Kidney epithelial cell (primary cell): Measurements from ENCODE around the gene RANBP1. TPM values are rescaled to one million over a fixed set of nuclear protein-coding genes. Genes with fewer than 3 reads are reported as not detected.

Experiments used
- DNase-seq: peaks from one replicate; pipeline ENCODE4 v3.0.0-alpha.2; 2010; ENCODE audit warnings: low read depth
- H3K27me3 ChIP-seq: 2 replicates; pipeline ENCODE4 v1.6.0; 2011; ENCODE audit warnings: low read length; ENCODE audit not compliant: control insufficient read depth, insufficient read depth
- H3K36me3 ChIP-seq: 2 replicates; pipeline ENCODE4 v1.5.1; 2011; ENCODE audit warnings: low read length; ENCODE audit not compliant: control insufficient read depth, insufficient read depth
- H3K4me3 ChIP-seq: 2 replicates; pipeline ENCODE4 v1.5.1; 2011; ENCODE audit warnings: low read depth, mild to moderate bottlenecking, control low read depth, low read length
- CTCF ChIP-seq: IDR thresholded peaks from 2 replicates; pipeline ENCODE4 v1.5.1; 2011; ENCODE audit warnings: mild to moderate bottlenecking, moderate library complexity, low read length, control low read depth, inconsistent platforms; ENCODE audit not compliant: insufficient read depth, poor library complexity, severe bottlenecking
- total RNA-seq: library from RNA; depleted of rRNA; stranded (reverse); fragments of >200 nt; gene quantifications from 2 replicates; pipeline ENCODE4 v1.2.3, GENCODE V29; 2015

RANBP1 gene
- total RNA-seq, 1 donor from 2014 or later: 360 TPM

DNA sequence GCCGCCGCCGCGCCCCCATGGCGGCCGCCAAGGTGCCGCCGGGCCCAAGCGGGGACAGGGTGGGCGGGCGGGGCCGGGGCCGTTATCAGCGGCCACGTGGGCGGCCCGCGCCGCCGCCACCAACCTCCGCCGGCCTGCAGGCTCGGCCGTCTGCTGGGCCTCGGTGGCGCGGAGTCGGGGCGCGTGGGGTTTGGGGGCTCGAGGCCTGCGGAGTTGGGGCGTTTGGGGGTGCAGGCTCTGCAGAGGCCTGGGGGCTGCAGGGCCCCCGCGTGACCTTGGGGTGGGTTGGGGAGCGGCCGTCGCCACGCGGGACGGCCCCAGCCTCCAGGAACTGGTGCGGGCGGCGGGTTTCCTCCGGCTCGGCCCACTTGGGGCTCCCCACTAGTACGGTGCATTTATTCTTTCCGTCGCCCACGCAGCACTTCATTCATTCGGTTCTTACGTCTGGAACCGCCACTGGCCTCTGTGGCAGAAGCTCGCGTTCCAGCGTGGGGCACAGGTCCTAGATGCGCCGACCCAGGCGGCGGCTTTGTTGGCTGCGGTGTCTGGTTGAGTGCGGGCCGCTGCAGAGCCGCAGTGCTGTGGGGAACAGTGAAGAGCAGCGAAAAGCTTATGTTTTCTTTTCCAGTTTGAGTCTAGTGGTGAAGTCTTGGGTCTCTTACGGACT lies 1.9 kb downstream of the RANBP1 start:
- no peak for TF ChIP-seq CTCF
- DNase-seq: no peak
- Histone ChIP-seq H3K27me3 (no peaks in the 10 kb centered on the region), H3K36me3 (peaks cover 6% of the 10 kb centered on the region), H3K4me3 (peak overlapping the region; percentile 90)

GRCh38 chr22:20118300-20119020 lies 2.6 kb downstream of the RANBP1 start:
- Histone ChIP-seq H3K4me3 (peak overlapping the region; percentile 90), H3K36me3 (peaks cover 4% of the 10 kb centered on the region), H3K27me3 (no peaks in the 10 kb centered on the region)
- no peak for TF ChIP-seq CTCF
- no peak for DNase-seq

GRCh38 chr22:20121856-20122415 lies 6.0 kb downstream of the RANBP1 start:
- peaks cover 4% of the 10 kb centered on the region for H3K36me3 ChIP-seq
- DNase-seq: no peak
- H3K27me3 ChIP-seq: no peaks in the 10 kb centered on the region
- no peak overlapping the region for H3K4me3 ChIP-seq
- TF ChIP-seq CTCF: no peak

DNA sequence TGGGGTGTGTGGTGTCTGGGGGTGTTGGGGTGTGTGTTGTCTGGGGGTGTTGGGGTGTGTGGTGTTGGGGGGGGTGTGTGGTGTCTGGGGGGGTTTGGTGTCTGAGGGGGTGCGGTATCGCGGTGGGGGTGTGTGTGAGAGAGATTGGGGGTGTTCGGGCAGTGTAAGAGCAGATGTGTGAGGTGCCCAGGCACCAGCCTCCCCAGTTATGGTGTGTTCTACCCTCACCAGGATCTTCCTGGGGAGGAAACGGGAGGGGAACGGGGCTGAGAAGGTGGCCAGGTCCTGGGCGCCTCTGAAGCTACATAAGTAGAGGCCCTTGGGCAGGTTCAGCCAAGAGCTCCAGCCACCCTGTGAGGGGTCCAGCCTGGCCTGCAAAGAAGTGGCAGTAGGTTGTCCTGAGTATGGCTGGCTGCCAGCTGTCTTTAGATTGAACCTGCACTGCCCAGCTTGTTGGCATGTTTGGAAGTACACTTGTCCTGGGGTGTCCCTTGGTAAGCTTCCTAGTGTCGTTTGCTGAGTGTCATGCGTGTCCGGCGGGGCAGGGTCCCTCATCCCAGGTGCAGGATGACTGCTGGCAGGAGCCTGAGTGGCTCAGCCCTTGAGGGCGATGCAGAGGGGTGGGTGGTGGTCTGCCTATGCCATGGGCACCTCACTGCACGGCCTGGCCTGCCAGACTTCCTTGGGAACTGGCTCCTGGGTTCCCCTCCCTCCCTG lies 7.6 kb downstream of the RANBP1 start:
- Histone ChIP-seq H3K36me3 (peaks cover 4% of the 10 kb centered on the region), H3K27me3 (no peaks in the 10 kb centered on the region), H3K4me3 (no peak overlapping the region)
- no peak for TF ChIP-seq CTCF
- no peak for DNase-seq

DNA sequence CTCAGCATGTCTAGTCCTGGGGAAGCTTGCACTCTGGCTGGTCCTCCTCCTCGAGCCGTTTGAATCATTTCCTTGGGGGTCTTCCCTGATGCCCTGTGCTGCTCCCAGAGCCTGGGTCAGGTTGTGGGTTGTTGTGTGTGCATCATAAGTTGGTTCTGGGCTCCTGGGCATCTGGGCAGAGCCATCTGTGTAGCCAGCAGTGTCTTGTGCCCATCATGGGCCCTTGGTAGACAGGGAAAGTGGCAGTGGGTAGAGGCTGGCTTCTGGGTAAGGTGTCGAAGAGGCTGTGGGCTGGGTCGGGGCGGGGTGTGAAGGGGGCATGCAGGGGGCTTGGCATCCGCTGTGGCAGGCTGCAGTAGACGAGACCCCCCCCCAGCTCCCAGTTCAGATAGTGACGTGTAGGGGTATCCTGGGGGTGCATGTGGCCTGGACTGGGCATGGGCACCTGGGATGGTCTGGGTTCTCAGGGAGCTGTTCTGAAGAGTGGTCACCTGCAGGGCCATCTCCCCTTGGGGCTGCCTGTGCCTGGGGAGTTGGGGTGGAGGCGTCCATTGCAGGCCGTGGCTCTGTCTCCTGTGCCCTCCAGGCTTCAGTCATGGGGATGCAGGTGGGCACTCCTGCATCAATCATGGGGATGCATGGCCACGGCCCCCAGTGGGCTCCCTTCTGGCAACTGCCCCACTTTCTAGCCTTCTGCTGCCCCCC lies 8.3 kb downstream of the RANBP1 start:
- DNase-seq: no peak
- Histone ChIP-seq H3K27me3 (no peaks in the 10 kb centered on the region), H3K36me3 (peaks cover 4% of the 10 kb centered on the region)

More for the DNA sequence above, 8.3 kb downstream of the RANBP1 start:
- no peak overlapping the region for H3K4me3 ChIP-seq
- TF ChIP-seq CTCF: no peak
